Keratinocyte (primary cell): ENCODE results near the gene CHEK2. TPM values are rescaled to one million over a fixed set of nuclear protein-coding genes. Genes with fewer than 3 reads are reported as not detected.
"Not testable (repeated sequence)": the region's sequence is repeated elsewhere in the genome, so short reads cannot be mapped to it uniquely, and the experiment has no call there.

Experiments used
- DNase-seq: peaks from one replicate; pipeline ENCODE4 v3.0.0-alpha.2; 2011; ENCODE audit warnings: low read depth, missing footprints, low spot score
- FAIRE-seq: peaks from 2 replicates; lab custom pipeline; 2011; peaks lifted over from hg19 to GRCh38; lab: Jason Lieb, UNC
- H2AFZ ChIP-seq: 2 replicates; pipeline ENCODE4 v1.6.0; 2012; ENCODE audit warnings: low read length, control low read depth, inconsistent platforms; ENCODE audit not compliant: control insufficient read depth
- H3K27ac ChIP-seq: 2 replicates; pipeline ENCODE4 v1.5.1; 2011; ENCODE audit warnings: low read length; ENCODE audit not compliant: control insufficient read depth, insufficient read depth
- H3K27me3 ChIP-seq: 3 replicates; pipeline ENCODE4 v1.6.0; 2011; ENCODE audit warnings: low read length; ENCODE audit not compliant: control insufficient read depth, insufficient read depth; ENCODE audit errors: extremely low read depth
- H3K36me3 ChIP-seq, 2 experiments: 2 replicates in 1 of 2; 3 replicates in 1 of 2; pipeline ENCODE4 v1.5.1; 2011; ENCODE audit warnings: low read length in 2 of 2, mild to moderate bottlenecking in 1 of 2; ENCODE audit not compliant: control insufficient read depth in 2 of 2, insufficient read depth in 2 of 2; ENCODE audit errors: extremely low read depth in 1 of 2
- H3K4me1 ChIP-seq: 3 replicates; pipeline ENCODE4 v1.5.1; 2011; ENCODE audit warnings: low read length; ENCODE audit not compliant: control insufficient read depth, insufficient read depth; ENCODE audit errors: extremely low read depth
- H3K4me2 ChIP-seq: 3 replicates; pipeline ENCODE4 v1.6.0; 2011; ENCODE audit warnings: low read depth, low read length; ENCODE audit not compliant: control insufficient read depth, insufficient read depth; ENCODE audit errors: extremely low read depth
- H3K4me3 ChIP-seq, 3 experiments: fragments of 200-600 bp in 1 of 3; sonication (generic) in 1 of 3; 2 replicates in 2 of 3; 3 replicates in 1 of 3; pipeline ENCODE4 v1.5.1; 2011 to 2016; ENCODE audit warnings: low read length in 3 of 3, mild to moderate bottlenecking in 3 of 3, control low read depth in 2 of 3, inconsistent platforms in 1 of 3, low read depth in 1 of 3, mixed read lengths in 1 of 3, mixed run types in 1 of 3, moderate library complexity in 1 of 3; ENCODE audit not compliant: control insufficient read depth in 2 of 3, insufficient read depth in 2 of 3; ENCODE audit errors: extremely low read depth in 1 of 3
- H3K79me2 ChIP-seq: 2 replicates; pipeline ENCODE4 v1.6.0; 2012; ENCODE audit warnings: low read length; ENCODE audit not compliant: control insufficient read depth, insufficient read depth
- H3K9ac ChIP-seq: 3 replicates; pipeline ENCODE4 v1.6.0; 2011; ENCODE audit warnings: low read length; ENCODE audit not compliant: control insufficient read depth, insufficient read depth; ENCODE audit errors: extremely low read depth
- H3K9me1 ChIP-seq: 3 replicates; pipeline ENCODE4 v1.6.0; 2011; ENCODE audit warnings: low read length; ENCODE audit not compliant: control insufficient read depth, insufficient read depth; ENCODE audit errors: extremely low read depth
- H3K9me3 ChIP-seq: 2 replicates; pipeline ENCODE4 v1.5.1; 2012; ENCODE audit warnings: low read depth, low read length; ENCODE audit not compliant: control insufficient read depth
- H4K20me1 ChIP-seq: 3 replicates; pipeline ENCODE4 v1.6.0; 2011; ENCODE audit warnings: low read length; ENCODE audit not compliant: control insufficient read depth, insufficient read depth; ENCODE audit errors: extremely low read depth
- EZH2 ChIP-seq: IDR thresholded peaks from one replicate; pipeline ENCODE4 v1.6.1; 2012; ENCODE audit warnings: inconsistent platforms, mild to moderate bottlenecking, low read length, moderate library complexity
- dilution Hi-C: fragments of 300-500 bp; cut with MboI; formaldehyde crosslinking; loops from one replicate; pipeline ENCODE4 v1.7.0; 2020; ENCODE audit warnings: low sequenced_read_pairs; ENCODE audit not compliant: extremely low pct_ligation_motif_present
- polyA plus RNA-seq, 5 experiments: library from polyadenylated mRNA; depleted of rRNA in 3 of 5; stranded (reverse) in 3 of 5; stranded (forward) in 1 of 5; unstranded in 1 of 5; fragments of >200 nt; gene quantifications; 1 replicate in 1 of 5; 2 replicates in 3 of 5; 3 replicates in 1 of 5; pipeline versions ENCODE4 v1.2.1 to v1.2.3, GENCODE V29; 2011 to 2012; ENCODE audit warnings: missing spikeins in 2 of 5, low read depth in 1 of 5, low replicate concordance in 1 of 5
- TF ChIP-seq, protein P1 (sequence below), 3 experiments: IDR thresholded peaks in 1 of 3; conservative IDR thresholded peaks in 1 of 3; optimal IDR thresholded peaks in 1 of 3; 2 replicates in 2 of 3; 3 replicates in 1 of 3; pipeline versions ENCODE3 to v1.5.1; 2011; ENCODE audit warnings: low read length in 3 of 3, mild to moderate bottlenecking in 3 of 3, moderate library complexity in 2 of 3, control low read depth in 1 of 3, inconsistent platforms in 1 of 3; ENCODE audit not compliant: insufficient read depth in 2 of 3; ENCODE audit errors: extremely low read depth in 1 of 3

Gene CHEK2
- polyA plus RNA-seq, 1 donor (not counting 4 experiments of a cell fraction or from before 2014, with no cell fraction given) = 28.2 TPM

DNA sequence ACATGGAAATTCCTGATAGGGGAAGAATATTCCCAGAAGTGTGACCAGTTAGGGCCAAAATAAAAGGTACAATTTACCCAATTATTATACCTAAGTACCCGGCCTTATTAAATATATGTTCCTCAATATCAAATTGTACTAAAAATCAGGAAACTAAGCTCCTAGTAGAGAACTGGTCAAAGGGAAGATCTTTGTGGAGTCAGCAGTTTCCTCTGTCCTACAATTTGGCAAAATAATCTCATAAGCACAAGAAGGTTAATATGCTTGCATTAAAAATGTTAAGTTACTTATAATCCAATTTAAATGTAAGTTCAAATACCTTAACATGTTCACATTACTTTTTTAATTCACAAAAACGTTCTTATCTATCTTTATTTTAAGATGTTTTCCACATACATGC lies 72.2 kb downstream of the CHEK2 start:
- peaks cover 6% of the 10 kb centered on the region for H3K27me3 ChIP-seq
- H3K9ac ChIP-seq = no peak overlapping the region
- DNase-seq (no peak), FAIRE-seq (no peak)
- no peaks in the 10 kb centered on the region for H3K4me1 ChIP-seq
- dilution Hi-C loops = no loop called here
- no peaks in the 10 kb centered on the region for H4K20me1 ChIP-seq
- H3K79me2 ChIP-seq = no peaks in the 10 kb centered on the region
- no peak overlapping the region for H3K27ac ChIP-seq
- no peaks in the 10 kb centered on the region for H3K36me3 ChIP-seq
- no peaks in the 10 kb centered on the region for H3K9me1 ChIP-seq
- no peak overlapping the region for H3K4me3 ChIP-seq
- TF ChIP-seq, protein P1, sequence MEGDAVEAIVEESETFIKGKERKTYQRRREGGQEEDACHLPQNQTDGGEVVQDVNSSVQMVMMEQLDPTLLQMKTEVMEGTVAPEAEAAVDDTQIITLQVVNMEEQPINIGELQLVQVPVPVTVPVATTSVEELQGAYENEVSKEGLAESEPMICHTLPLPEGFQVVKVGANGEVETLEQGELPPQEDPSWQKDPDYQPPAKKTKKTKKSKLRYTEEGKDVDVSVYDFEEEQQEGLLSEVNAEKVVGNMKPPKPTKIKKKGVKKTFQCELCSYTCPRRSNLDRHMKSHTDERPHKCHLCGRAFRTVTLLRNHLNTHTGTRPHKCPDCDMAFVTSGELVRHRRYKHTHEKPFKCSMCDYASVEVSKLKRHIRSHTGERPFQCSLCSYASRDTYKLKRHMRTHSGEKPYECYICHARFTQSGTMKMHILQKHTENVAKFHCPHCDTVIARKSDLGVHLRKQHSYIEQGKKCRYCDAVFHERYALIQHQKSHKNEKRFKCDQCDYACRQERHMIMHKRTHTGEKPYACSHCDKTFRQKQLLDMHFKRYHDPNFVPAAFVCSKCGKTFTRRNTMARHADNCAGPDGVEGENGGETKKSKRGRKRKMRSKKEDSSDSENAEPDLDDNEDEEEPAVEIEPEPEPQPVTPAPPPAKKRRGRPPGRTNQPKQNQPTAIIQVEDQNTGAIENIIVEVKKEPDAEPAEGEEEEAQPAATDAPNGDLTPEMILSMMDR (optimal IDR thresholded peaks at IDR 0.05 in 1 of 3, IDR thresholded peaks at IDR 0.05 in 1 of 3, conservative IDR thresholded peaks at IDR 0.05 in 1 of 3; ENCODE audit: extremely low read depth in 1 of 3, insufficient read depth in 2 of 3, low read length in 3 of 3) = no peak
- no peak for TF ChIP-seq EZH2
- no peak overlapping the region for H2AFZ ChIP-seq
- H3K9me3 ChIP-seq = peaks cover 2% of the 10 kb centered on the region
- no peak overlapping the region for H3K4me2 ChIP-seq

- dilution Hi-C loops, DNase-seq, H3K36me3 ChIP-seq, FAIRE-seq, H4K20me1 ChIP-seq, H2AFZ ChIP-seq, H3K4me1 ChIP-seq, H3K4me2 ChIP-seq, H3K9ac ChIP-seq, H3K4me3 ChIP-seq, H3K27ac ChIP-seq, H3K9me3 ChIP-seq, H3K9me1 ChIP-seq, H3K27me3 ChIP-seq, H3K79me2 ChIP-seq: not testable (repeated sequence)
These were observed 78.1 kb downstream of the CHEK2 start for GRCh38 chr22:28663569-28663942.

GRCh38 chr22:28658448-28658847 lies 83.2 kb downstream of the CHEK2 start:
- dilution Hi-C loops = no loop called here
- TF ChIP-seq, protein P1 (optimal IDR thresholded peaks at IDR 0.05 in 1 of 3, IDR thresholded peaks at IDR 0.05 in 1 of 3, conservative IDR thresholded peaks at IDR 0.05 in 1 of 3; ENCODE audit: extremely low read depth in 1 of 3, insufficient read depth in 2 of 3, low read length in 3 of 3) = no peak
- TF ChIP-seq EZH2 = no peak

More at GRCh38 chr22:28658448-28658847, 83.2 kb downstream of the CHEK2 start:
- Histone ChIP-seq H4K20me1 (no peaks in the 10 kb centered on the region), H3K27ac (no peak overlapping the region), H3K9me3 (no peaks in the 10 kb centered on the region), H3K4me2 (no peak overlapping the region), H3K79me2 (no peaks in the 10 kb centered on the region), H3K9me1 (no peaks in the 10 kb centered on the region), H3K4me3 (no peak overlapping the region), H3K4me1 (no peaks in the 10 kb centered on the region), H3K27me3 (no peaks in the 10 kb centered on the region), H3K9ac (no peak overlapping the region), H2AFZ (no peak overlapping the region), H3K36me3 (no peaks in the 10 kb centered on the region)
- FAIRE-seq = no peak
- no peak for DNase-seq
